ENCODE measurements around the gene BSCL2.

The BSCL2 gene

GRCh38 chr11:62645671-62645945 is 61.6 kb downstream of the BSCL2 start:
- Histone ChIP-seq H3K27ac (ENCODE audit: low read length) (peak overlapping the region; percentile 61; the same call in 1 of the 2 replicates), H2AFZ (ENCODE audit: low read length) (no peak overlapping the region), H3K79me2 (ENCODE audit: low read length) (peaks cover 66% of the 10 kb centered on the region), H3K9me3 (replicated peaks; ENCODE audit: insufficient read depth, low read length) (no peaks in the 10 kb centered on the region), H3K9me2 (replicated peaks; ENCODE audit: insufficient read depth, low read length) (no peaks in the 10 kb centered on the region), H3K4me1 (ENCODE audit: low read length) (peaks cover 9% of the 10 kb centered on the region), H3K27me3 (replicated peaks; ENCODE audit: insufficient read depth, low read length) (no peaks in the 10 kb centered on the region), H4K20me1 (ENCODE audit: insufficient read depth, low read length) (no peaks in the 10 kb centered on the region), H3F3A (ENCODE audit: insufficient read depth, low read length) (peaks cover 5% of the 10 kb centered on the region; the same call in 1 of the 2 replicates), H3K36me3 (replicated peaks; ENCODE audit: insufficient read depth, low read length) (0 out of 2 replicates have a peak, but pooled peaks cover 8% of the 10 kb centered on the region), H3K9ac (ENCODE audit: low read length) (peak overlapping the region; percentile 95), H3K4me2 (ENCODE audit: low read depth, low read length) (peak overlapping the region; percentile 89), H3K4me3 (ENCODE audit: low read length) (peak overlapping the region; percentile 89)
- TF ChIP-seq, protein P1, sequence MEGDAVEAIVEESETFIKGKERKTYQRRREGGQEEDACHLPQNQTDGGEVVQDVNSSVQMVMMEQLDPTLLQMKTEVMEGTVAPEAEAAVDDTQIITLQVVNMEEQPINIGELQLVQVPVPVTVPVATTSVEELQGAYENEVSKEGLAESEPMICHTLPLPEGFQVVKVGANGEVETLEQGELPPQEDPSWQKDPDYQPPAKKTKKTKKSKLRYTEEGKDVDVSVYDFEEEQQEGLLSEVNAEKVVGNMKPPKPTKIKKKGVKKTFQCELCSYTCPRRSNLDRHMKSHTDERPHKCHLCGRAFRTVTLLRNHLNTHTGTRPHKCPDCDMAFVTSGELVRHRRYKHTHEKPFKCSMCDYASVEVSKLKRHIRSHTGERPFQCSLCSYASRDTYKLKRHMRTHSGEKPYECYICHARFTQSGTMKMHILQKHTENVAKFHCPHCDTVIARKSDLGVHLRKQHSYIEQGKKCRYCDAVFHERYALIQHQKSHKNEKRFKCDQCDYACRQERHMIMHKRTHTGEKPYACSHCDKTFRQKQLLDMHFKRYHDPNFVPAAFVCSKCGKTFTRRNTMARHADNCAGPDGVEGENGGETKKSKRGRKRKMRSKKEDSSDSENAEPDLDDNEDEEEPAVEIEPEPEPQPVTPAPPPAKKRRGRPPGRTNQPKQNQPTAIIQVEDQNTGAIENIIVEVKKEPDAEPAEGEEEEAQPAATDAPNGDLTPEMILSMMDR (IDR thresholded peaks at IDR 0.05; ENCODE audit: low read length), result no peak
- no peak for TF ChIP-seq EZH2phosphoT487 (IDR thresholded peaks at IDR 0.05; ENCODE audit: low read length)
- no peak for TF ChIP-seq EZH2 (optimal IDR thresholded peaks at IDR 0.05; ENCODE audit: low read depth, low read length)
- no peak for DNase-seq

- H3K9me2 ChIP-seq (replicated peaks; ENCODE audit: insufficient read depth, low read length), result no peaks in the 10 kb centered on the region
- no peaks in the 10 kb centered on the region for H4K20me1 ChIP-seq (ENCODE audit: insufficient read depth, low read length)
- H3K27ac ChIP-seq (ENCODE audit: low read length), result no peak overlapping the region
- no peak overlapping the region for H3K9ac ChIP-seq (ENCODE audit: low read length)
- peaks cover 5% of the 10 kb centered on the region; the same call in 1 of the 2 replicates for H3F3A ChIP-seq (ENCODE audit: insufficient read depth, low read length)
- TF ChIP-seq EZH2 (optimal IDR thresholded peaks at IDR 0.05; ENCODE audit: low read depth, low read length) (no peak), EZH2phosphoT487 (IDR thresholded peaks at IDR 0.05; ENCODE audit: low read length) (no peak)
- TF ChIP-seq, protein P1 (IDR thresholded peaks at IDR 0.05; ENCODE audit: low read length), result no peak
- H3K36me3 ChIP-seq (replicated peaks; ENCODE audit: insufficient read depth, low read length), result 0 out of 2 replicates have a peak, but pooled peaks cover 8% of the 10 kb centered on the region
- peaks cover 68% of the 10 kb centered on the region for H3K79me2 ChIP-seq (ENCODE audit: low read length)
- no peak for DNase-seq
- no peak overlapping the region for H3K4me2 ChIP-seq (ENCODE audit: low read depth, low read length)
- peaks cover 9% of the 10 kb centered on the region for H3K4me1 ChIP-seq (ENCODE audit: low read length)
- H3K27me3 ChIP-seq (replicated peaks; ENCODE audit: insufficient read depth, low read length), result no peaks in the 10 kb centered on the region
- no peaks in the 10 kb centered on the region for H3K9me3 ChIP-seq (replicated peaks; ENCODE audit: insufficient read depth, low read length)
- no peak overlapping the region for H3K4me3 ChIP-seq (ENCODE audit: low read length)
- no peak overlapping the region for H2AFZ ChIP-seq (ENCODE audit: low read length)
These were observed 63.0 kb downstream of the BSCL2 start for GRCh38 chr11:62644220-62644619.

Data from MM.1S (cell line).